Small intestine (tissue), 7 donors: ENCODE data around the gene SNX21. TPM values are rescaled to one million over a fixed set of nuclear protein-coding genes. Genes with fewer than 3 reads are reported as not detected.
"Not testable (repeated sequence)": the region's sequence is repeated elsewhere in the genome, so short reads cannot be mapped to it uniquely, and the experiment has no call there.

ENCODE experiments used
- DNase-seq, 2 donors: peaks; one replicate each; pipeline versions ENCODE4 v3.0.0 to v3.0.0-alpha.2; 2013
- FAIRE-seq: peaks from 2 replicates; lab custom pipeline; 2012; peaks lifted over from hg19 to GRCh38; lab: Jason Lieb, UNC
- H3K27ac ChIP-seq, 3 donors: one replicate each; pipeline ENCODE4 v1.5.1; 2013; ENCODE audit warnings: low read length in 2 of 3, mild to moderate bottlenecking in 2 of 3, control low read depth in 1 of 3, inconsistent platforms in 1 of 3, low read depth in 1 of 3, moderate library complexity in 1 of 3
- H3K27me3 ChIP-seq, 3 donors: one replicate each; pipeline ENCODE4 v1.6.1; 2013; ENCODE audit warnings: low read length in 3 of 3, inconsistent platforms in 1 of 3; ENCODE audit not compliant: control insufficient read depth in 3 of 3, insufficient read depth in 3 of 3
- H3K36me3 ChIP-seq, 3 donors: one replicate each; pipeline ENCODE4 v1.6.1; 2013; ENCODE audit warnings: low read length in 3 of 3, inconsistent platforms in 1 of 3, low read depth in 1 of 3, mild to moderate bottlenecking in 1 of 3, moderate library complexity in 1 of 3; ENCODE audit not compliant: control insufficient read depth in 3 of 3, insufficient read depth in 2 of 3
- H3K4me1 ChIP-seq, 3 donors: one replicate each; pipeline ENCODE4 v1.6.1; 2013; ENCODE audit warnings: low read length in 2 of 3, inconsistent platforms in 1 of 3, low read depth in 1 of 3, mild to moderate bottlenecking in 1 of 3, moderate library complexity in 1 of 3; ENCODE audit not compliant: control insufficient read depth in 3 of 3, insufficient read depth in 2 of 3
- H3K4me3 ChIP-seq, 3 donors: one replicate each; pipeline ENCODE4 v1.5.1; 2013; ENCODE audit warnings: low read length in 3 of 3, control low read depth in 1 of 3, inconsistent platforms in 1 of 3, low read depth in 1 of 3, mild to moderate bottlenecking in 1 of 3, moderate library complexity in 1 of 3
- H3K9me3 ChIP-seq, 2 donors: one replicate each; pipeline ENCODE4 v1.6.1; 2013; ENCODE audit warnings: low read depth in 1 of 2, low read length in 1 of 2; ENCODE audit not compliant: control insufficient read depth in 2 of 2, insufficient read depth in 1 of 2
- WGBS, 3 donors: extraction: QIAGEN DNeasy Blood & Tissue Kit; methylation state at CpG; one replicate each; pipeline ENCODE4 v1.1.7; 2013; 5-methylcytosine and 5-hydroxymethylcytosine counted together
- polyA plus RNA-seq, 4 donors: library from polyadenylated mRNA; stranded (reverse) in 3 of 4; unstranded in 1 of 4; fragments of 200-250 nt in 3 of 4; fragments of 120-200 nt in 1 of 4; gene quantifications; one replicate each; pipeline versions ENCODE4 v1.2.1 to v1.2.3, GENCODE V29; 2013
- donor health status: healthy with polysubstance abuse.
- donor health status: control.
- donor health status: control.
- donor health status: Bipolar disorder and iron deficiency.
- donor health status: healthy.

SNX21 gene
- polyA plus RNA-seq, 4 donors: 7.8 to 14.6 (median 10.1) TPM

GRCh38 chr20:45872626-45873025 is 39.0 kb downstream of the SNX21 start:
- Histone ChIP-seq H3K4me3 (no peak overlapping the region), H3K9me3 (no peaks in the 10 kb centered on the region), H3K4me1 (peaks cover 0 to 6% (median 0%) of the 10 kb centered on the region in 3 donors), H3K27ac (no peak overlapping the region), H3K36me3 (peaks cover 0 to 14% (median 8%) of the 10 kb centered on the region in 3 donors), H3K27me3 (no peaks in the 10 kb centered on the region)
- WGBS, 3 donors: 82 to 92% (median 89%) methylated on average over 4 of the region's 4 CpGs
- FAIRE-seq (no peak), DNase-seq (no peak)

- Histone ChIP-seq H3K27me3 (no peaks in the 10 kb centered on the region), H3K4me3 (no peak overlapping the region), H3K4me1 (no peaks in the 10 kb centered on the region), H3K27ac (no peak overlapping the region), H3K36me3 (peaks cover 0 to 23% (median 8%) of the 10 kb centered on the region in 3 donors), H3K9me3 (no peaks in the 10 kb centered on the region)
- DNase-seq (no peak), FAIRE-seq (no peak)
- 32 to 69% (median 34%) methylated on average over 1 of the region's 1 CpG for WGBS, 3 donors
These were observed 40.0 kb downstream of the SNX21 start for GRCh38 chr20:45873409-45874103.

- FAIRE-seq, H3K27me3 ChIP-seq, H3K4me1 ChIP-seq, DNase-seq, H3K4me3 ChIP-seq, H3K9me3 ChIP-seq, H3K27ac ChIP-seq: not testable (repeated sequence)
- peaks cover 0 to 23% (median 8%) of the 10 kb centered on the region in 3 donors for H3K36me3 ChIP-seq
- WGBS, 3 donors: 93 to 95% (median 94%) methylated on average over 10 of the region's 10 CpGs
These were observed 40.5 kb downstream of the SNX21 start for GRCh38 chr20:45874104-45874481.

- Histone ChIP-seq H3K36me3 (peaks cover 0 to 23% (median 8%) of the 10 kb centered on the region in 3 donors), H3K4me1 (no peaks in the 10 kb centered on the region), H3K27me3 (no peaks in the 10 kb centered on the region), H3K27ac (no peak overlapping the region), H3K9me3 (no peaks in the 10 kb centered on the region), H3K4me3 (no peak overlapping the region)
- no peak for FAIRE-seq
- WGBS, 3 donors: 82 to 85% (median 84%) methylated on average over 4 of the region's 4 CpGs
- DNase-seq: no peak
These were observed 41.0 kb downstream of the SNX21 start for GRCh38 chr20:45874576-45874975.

GRCh38 chr20:45878076-45878761 is 44.6 kb downstream of the SNX21 start:
- no peaks in the 10 kb centered on the region for H3K4me1 ChIP-seq
- FAIRE-seq: no peak
- DNase-seq: no peak
- H3K36me3 ChIP-seq: peaks cover 0 to 27% (median 8%) of the 10 kb centered on the region in 3 donors
- no peaks in the 10 kb centered on the region for H3K9me3 ChIP-seq
- no peaks in the 10 kb centered on the region for H3K27me3 ChIP-seq
- WGBS, 3 donors: 90 to 94% (median 91%) methylated on average over 13 of the region's 13 CpGs
- no peak overlapping the region for H3K27ac ChIP-seq
- H3K4me3 ChIP-seq: no peak overlapping the region

- no peak for FAIRE-seq
- 0 to 1% (median 0%) methylated on average over 23 of the region's 23 CpGs for WGBS, 3 donors
- peaks cover 3 to 44% (median 8%) of the 10 kb centered on the region in 3 donors for H3K36me3 ChIP-seq
- DNase-seq: peak; percentile 99 to 100
- H3K4me1 ChIP-seq: peaks cover 0 to 10% (median 0%) of the 10 kb centered on the region in 3 donors
- peak within 1 kb of the TSS; percentile 66 to 91 (median 77) for H3K27ac ChIP-seq
- no peaks in the 10 kb centered on the region for H3K9me3 ChIP-seq
- no peaks in the 10 kb centered on the region for H3K27me3 ChIP-seq
- H3K4me3 ChIP-seq: peak within 1 kb of the TSS; percentile 37 to 73 (median 65)
These were observed 47.6 kb downstream of the SNX21 start, which contains the start of gene ZSWIM1 for GRCh38 chr20:45880988-45881788. TSS of gene ZSWIM1 (plus strand) at chr20:45881227. CDS start at chr20:45882593, 1,366 bp downstream.

- 74 to 85% (median 80%) methylated on average over 4 of the region's 4 CpGs for WGBS, 3 donors
- Histone ChIP-seq H3K4me1 (peaks cover 0 to 13% (median 0%) of the 10 kb centered on the region in 3 donors), H3K36me3 (peaks cover 0 to 50% (median 3%) of the 10 kb centered on the region in 3 donors), H3K9me3 (no peaks in the 10 kb centered on the region), H3K4me3 (no peak overlapping the region), H3K27me3 (no peaks in the 10 kb centered on the region), H3K27ac (no peak overlapping the region)
- no peak for FAIRE-seq
- no peak for DNase-seq
These were observed 49.0 kb downstream of the SNX21 start for GRCh38 chr20:45882469-45883099.

GRCh38 chr20:45883100-45883469 is 49.5 kb downstream of the SNX21 start:
- FAIRE-seq (no peak), DNase-seq (no peak)
- Histone ChIP-seq H3K4me1 (peaks cover 0 to 13% (median 0%) of the 10 kb centered on the region in 3 donors), H3K4me3 (no peak overlapping the region), H3K9me3 (no peaks in the 10 kb centered on the region), H3K27ac (no peak overlapping the region), H3K36me3 (peaks cover 0 to 47% (median 3%) of the 10 kb centered on the region in 3 donors), H3K27me3 (no peaks in the 10 kb centered on the region)
- WGBS, 3 donors: 71 to 87% (median 78%) methylated on average over 9 of the region's 9 CpGs
